H1 (cell line): ENCODE data around the gene ZNF148. TPM values are rescaled to one million over a fixed set of nuclear protein-coding genes. Genes with fewer than 3 reads are reported as not detected.

Experiments used
- CTCF ChIA-PET: fragments of 300-600 bp; sonication (Branson Sonifier 250); formaldehyde crosslinking; loops from one replicate; lab custom pipeline; 2021; ENCODE audit not compliant: partially characterized antibody; lab: Charles Lee
- POLR2A ChIA-PET: fragments of 300-600 bp; sonication (Branson Sonifier 250); formaldehyde crosslinking; loops from one replicate; lab custom pipeline; 2021; ENCODE audit warnings: inconsistent platforms; ENCODE audit not compliant: partially characterized antibody; lab: Charles Lee
- DNase-seq, 2 experiments: peaks; one replicate each; pipeline versions ENCODE4 v3.0.0 to v3.0.0-alpha.2; 2010 to 2022; ENCODE audit warnings: low spot score in 2 of 2, low read depth in 1 of 2, mixed read lengths in 1 of 2
- FAIRE-seq: peaks from 2 replicates; lab custom pipeline; 2011; peaks lifted over from hg19 to GRCh38; lab: Jason Lieb, UNC
- H2AFZ ChIP-seq: 2 replicates; pipeline ENCODE4 v1.8.1; 2012; ENCODE audit warnings: low read length, inconsistent platforms
- H2AK5ac ChIP-seq: 2 replicates; pipeline ENCODE4 v1.6.1; 2013; ENCODE audit warnings: low read depth, low read length
- H2BK120ac ChIP-seq: replicated peaks from 2 replicates; pipeline ENCODE3; 2013; ENCODE audit warnings: low read depth, low read length, inconsistent platforms
- H2BK12ac ChIP-seq: 2 replicates; pipeline ENCODE4 v1.6.1; 2013; ENCODE audit warnings: low read depth, low read length
- H2BK15ac ChIP-seq: 2 replicates; pipeline ENCODE4 v1.6.1; 2013; ENCODE audit warnings: low read length
- H2BK20ac ChIP-seq: 2 replicates; pipeline ENCODE4 v1.6.1; 2013; ENCODE audit warnings: low read length
- H2BK5ac ChIP-seq: 2 replicates; pipeline ENCODE4 v1.6.1; 2013; ENCODE audit warnings: low read depth, low read length
- H3K14ac ChIP-seq: 2 replicates; pipeline ENCODE4 v1.6.1; 2013; ENCODE audit warnings: inconsistent platforms; ENCODE audit not compliant: insufficient read length
- H3K18ac ChIP-seq: 2 replicates; pipeline ENCODE4 v1.6.1; 2013; ENCODE audit warnings: low read length; ENCODE audit errors: extremely low read depth
- H3K23ac ChIP-seq: 2 replicates; pipeline ENCODE4 v1.6.1; 2013; ENCODE audit warnings: inconsistent platforms; ENCODE audit not compliant: insufficient read length
- H3K23me2 ChIP-seq: 2 replicates; pipeline ENCODE4 v1.6.1; 2013; ENCODE audit warnings: low read depth, low read length
- H3K27ac ChIP-seq: 2 replicates; pipeline ENCODE4 v1.6.1; 2011; ENCODE audit warnings: low read depth, low read length, inconsistent platforms
- H3K27me3 ChIP-seq, 4 experiments: replicated peaks in 1 of 4; 1 replicate in 1 of 4; 2 replicates in 3 of 4; pipeline versions ENCODE4 v1.6.1 to v1.8.1; 2011 to 2013; ENCODE audit warnings: low read length in 3 of 4, mild to moderate bottlenecking in 3 of 4, inconsistent platforms in 2 of 4, mixed read lengths in 2 of 4, moderate library complexity in 1 of 4; ENCODE audit not compliant: control insufficient read depth in 3 of 4, insufficient read depth in 3 of 4; ENCODE audit errors: extremely low read depth in 1 of 4
- H3K36me3 ChIP-seq, 4 experiments: 2 replicates each; pipeline versions ENCODE4 v1.6.1 to v1.8.1; 2011 to 2013; ENCODE audit warnings: mild to moderate bottlenecking in 4 of 4, low read length in 3 of 4, moderate library complexity in 2 of 4, control low read depth in 1 of 4, inconsistent platforms in 1 of 4; ENCODE audit not compliant: insufficient read depth in 4 of 4, control insufficient read depth in 2 of 4
- H3K4ac ChIP-seq: replicated peaks from 2 replicates; pipeline ENCODE3; 2013; ENCODE audit warnings: low read length, low read depth, mixed read lengths, inconsistent platforms; ENCODE audit not compliant: insufficient read length
- H3K4me1 ChIP-seq, 4 experiments: replicated peaks in 1 of 4; 1 replicate in 1 of 4; 2 replicates in 3 of 4; pipeline versions ENCODE4 v1.6.1 to v1.8.1; 2011 to 2013; ENCODE audit warnings: low read length in 3 of 4, inconsistent platforms in 2 of 4, mixed read lengths in 1 of 4; ENCODE audit not compliant: insufficient read depth in 4 of 4, control insufficient read depth in 3 of 4
- H3K4me2 ChIP-seq, 2 experiments: 2 replicates each; pipeline versions ENCODE4 v1.6.1 to v1.8.1; 2011 to 2013; ENCODE audit warnings: low read depth in 2 of 2, low read length in 2 of 2, control low read depth in 1 of 2, inconsistent platforms in 1 of 2, mild to moderate bottlenecking in 1 of 2; ENCODE audit not compliant: insufficient read depth in 1 of 2
- H3K4me3 ChIP-seq, 4 experiments: fragments of 200-600, 300-600 bp in 1 of 4; sonication (generic), shearing (Covaris generic), sonication (Bioruptor Twin) in 1 of 4; 2 replicates each; pipeline versions ENCODE4 v1.5.1 to v1.8.1; 2011 to 2016; ENCODE audit warnings: low read length in 4 of 4, low read depth in 3 of 4, control low read depth in 2 of 4, inconsistent platforms in 2 of 4, mild to moderate bottlenecking in 2 of 4, mixed read lengths in 1 of 4, moderate library complexity in 1 of 4; ENCODE audit not compliant: insufficient read depth in 2 of 4; ENCODE audit errors: extremely low read depth in 1 of 4
- H3K56ac ChIP-seq: replicated peaks from 2 replicates; pipeline ENCODE3; 2013; ENCODE audit warnings: low read depth, mild to moderate bottlenecking, mixed read lengths, low read length, inconsistent platforms; ENCODE audit not compliant: insufficient read length
- H3K79me1 ChIP-seq: 2 replicates; pipeline ENCODE4 v1.6.1; 2013; ENCODE audit warnings: low read depth, low read length, control low read depth
- H3K79me2 ChIP-seq, 2 experiments: 2 replicates each; pipeline versions ENCODE4 v1.6.1 to v1.8.1; 2012 to 2013; ENCODE audit warnings: low read length in 2 of 2, mild to moderate bottlenecking in 2 of 2, inconsistent platforms in 1 of 2; ENCODE audit not compliant: insufficient read depth in 2 of 2, control insufficient read depth in 1 of 2
- H3K9ac ChIP-seq, 4 experiments: replicated peaks in 1 of 4; 1 replicate in 1 of 4; 2 replicates in 3 of 4; pipeline versions ENCODE4 v1.6.1 to v1.8.1; 2011 to 2013; ENCODE audit warnings: low read depth in 3 of 4, low read length in 3 of 4, control low read depth in 2 of 4, mild to moderate bottlenecking in 2 of 4, moderate library complexity in 2 of 4, inconsistent platforms in 1 of 4; ENCODE audit errors: extremely low read depth in 1 of 4
- H3K9me3 ChIP-seq, 2 experiments: 2 replicates each; pipeline versions ENCODE4 v1.6.1 to v1.8.1; 2012 to 2013; ENCODE audit warnings: mild to moderate bottlenecking in 2 of 2, moderate library complexity in 2 of 2, control low read depth in 1 of 2, inconsistent platforms in 1 of 2, low read depth in 1 of 2, low read length in 1 of 2, mixed read lengths in 1 of 2; ENCODE audit not compliant: insufficient read depth in 2 of 2
- H4K20me1 ChIP-seq, 2 experiments: replicated peaks in 1 of 2; 2 replicates each; pipeline versions ENCODE3 to v1.8.1; 2011 to 2013; ENCODE audit warnings: inconsistent platforms in 2 of 2, low read length in 2 of 2, mild to moderate bottlenecking in 1 of 2; ENCODE audit not compliant: insufficient read depth in 2 of 2, control insufficient read depth in 1 of 2
- H4K5ac ChIP-seq: 2 replicates; pipeline ENCODE4 v1.6.1; 2013; ENCODE audit warnings: low read length, low read depth, mixed read lengths, inconsistent platforms; ENCODE audit not compliant: insufficient read length
- H4K8ac ChIP-seq: 2 replicates; pipeline ENCODE4 v1.8.0; 2013; ENCODE audit warnings: mild to moderate bottlenecking, moderate library complexity, low read length, inconsistent platforms; ENCODE audit not compliant: insufficient read depth; ENCODE audit errors: extremely low read depth
- H4K91ac ChIP-seq: replicated peaks from 2 replicates; pipeline ENCODE3; 2013; ENCODE audit warnings: low read length, mixed read lengths, inconsistent platforms; ENCODE audit not compliant: insufficient read length
- ASH2L ChIP-seq: fragments of 200-600, 300-600 bp; sonication (generic); IDR thresholded peaks from one replicate; pipeline ENCODE4 v1.7.1; 2017; ENCODE audit warnings: low read length
- BRCA1 ChIP-seq: IDR thresholded peaks from 2 replicates; pipeline ENCODE4 v1.6.1; 2012; ENCODE audit warnings: low read depth, low read length, improper control_type of control experiment
- CHD1 ChIP-seq: IDR thresholded peaks from 2 replicates; pipeline ENCODE4 v1.6.1; 2012; ENCODE audit warnings: low read depth, low read length, improper control_type of control experiment
- CHD2 ChIP-seq: IDR thresholded peaks from 2 replicates; pipeline ENCODE4 v1.6.1; 2012; ENCODE audit warnings: low read length, improper control_type of control experiment
- JUND ChIP-seq: IDR thresholded peaks from 2 replicates; pipeline ENCODE4 v1.6.1; 2011; ENCODE audit warnings: mild to moderate bottlenecking, improper control_type of control experiment, low read length
- KDM4A ChIP-seq: IDR thresholded peaks from one replicate; pipeline ENCODE4 v1.7.1; 2012; ENCODE audit warnings: low read depth, mild to moderate bottlenecking, moderate library complexity, low read length, inconsistent platforms; ENCODE audit not compliant: severe bottlenecking
- KDM5A ChIP-seq: fragments of 200-600 bp; IDR thresholded peaks from 2 replicates; pipeline ENCODE4 v1.7.1; 2012; ENCODE audit warnings: mild to moderate bottlenecking, low read length, inconsistent platforms, mixed read lengths
- NRF1 ChIP-seq: IDR thresholded peaks from 2 replicates; pipeline ENCODE4 v1.6.1; 2011; ENCODE audit warnings: mild to moderate bottlenecking, low read depth, low read length, improper control_type of control experiment
- POU5F1 ChIP-seq: IDR thresholded peaks from 2 replicates; pipeline ENCODE4 v1.6.1; 2011; ENCODE audit warnings: low read depth, mild to moderate bottlenecking, low read length, moderate library complexity
- SP4 ChIP-seq: IDR thresholded peaks from 2 replicates; pipeline ENCODE4 v1.6.1; 2012; ENCODE audit warnings: low read length, inconsistent platforms
- SUZ12 ChIP-seq: fragments of 200-600 bp; sonication (generic); IDR thresholded peaks from 2 replicates; pipeline ENCODE4 v1.6.1; 2012; ENCODE audit warnings: mild to moderate bottlenecking, inconsistent platforms, low read length, moderate library complexity, mixed read lengths
- TAF7 ChIP-seq: optimal IDR thresholded peaks from 2 replicates; pipeline ENCODE3; 2011; ENCODE audit warnings: low read depth, mild to moderate bottlenecking, inconsistent platforms, low read length, moderate library complexity, borderline replicate concordance
- TCF12 ChIP-seq: IDR thresholded peaks from 2 replicates; pipeline ENCODE4 v1.6.1; 2011; ENCODE audit warnings: low read depth, mild to moderate bottlenecking, low read length
- YY1 ChIP-seq: IDR thresholded peaks from 2 replicates; pipeline ENCODE4 v1.6.1; 2011; ENCODE audit warnings: low read depth, mild to moderate bottlenecking, low read length
- WGBS, 2 experiments: shearing (Covaris generic) in 1 of 2; methylation state at CpG; one replicate each; pipeline versions ENCODE4 v1.1.6 to v1.1.7; 2013 to 2015; ENCODE audit warnings: low lambda C conversion rate in 2 of 2, mixed read lengths in 2 of 2, inconsistent platforms in 1 of 2, low coverage in 1 of 2, missing lambda C conversion rate in 1 of 2; ENCODE audit not compliant: insufficient replicate concordance in 2 of 2, insufficient coverage in 1 of 2, insufficient read length in 1 of 2; ENCODE audit errors: extremely low coverage in 1 of 2, missing lambda C conversion rate in 1 of 2; 5-methylcytosine and 5-hydroxymethylcytosine counted together
- polyA plus RNA-seq, 7 experiments: library from polyadenylated mRNA; depleted of rRNA in 3 of 7; stranded (reverse) in 5 of 7; unstranded in 2 of 7; fragments of >200 nt in 5 of 7; fragments of 200-250 nt in 2 of 7; gene quantifications; 1 replicate in 5 of 7; 2 replicates in 1 of 7; 4 replicates in 1 of 7; pipeline versions ENCODE4 v1.2.1 to v1.2.3, GENCODE V29; 2011 to 2013; ENCODE audit warnings: missing spikeins in 2 of 7, mixed read lengths in 2 of 7
- total RNA-seq: library from RNA; stranded (reverse); fragmentation: NEBNext Ultra II Directional; extraction: Animal tissue kit (Norgen Biotek cat#: 25700); gene quantifications from 2 replicates; pipeline ENCODE4 v1.2.1, GENCODE V29; 2021
- TF ChIP-seq, protein P1 (sequence below): IDR thresholded peaks from 2 replicates; pipeline ENCODE4 v1.6.1; 2012; ENCODE audit warnings: inconsistent platforms

The ZNF148 gene
- total and polyA plus RNA-seq, 2 of the 8 experiments (the other 6 are each of a cell fraction or from before 2014, with no cell fraction given), result 3.7 to 22.6 TPM

DNA sequence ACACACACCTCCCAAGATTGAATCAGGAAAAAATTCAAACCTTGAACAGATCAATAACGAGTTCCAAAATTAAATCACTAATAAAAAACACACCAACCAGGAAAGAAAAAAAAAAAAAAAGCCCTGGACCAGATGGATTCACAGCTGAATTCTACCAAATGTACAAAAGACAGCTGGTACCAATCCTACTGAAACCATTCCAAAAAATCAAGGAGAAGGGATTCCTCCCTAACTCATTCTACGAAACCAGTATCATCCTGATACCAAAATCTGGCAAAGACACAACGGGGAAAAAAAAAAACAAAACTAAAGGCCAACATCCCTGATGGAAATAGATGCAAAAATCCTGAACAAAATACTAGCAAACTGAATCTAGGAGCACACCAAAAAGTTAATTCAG lies 108.2 kb downstream of the ZNF148 start:
- Histone ChIP-seq H2BK120ac (no peak overlapping the region), H3K4me1 (peaks cover 0 to 6% (median 4%) of the 10 kb centered on the region in 4 experiments; a peak in 3 of 7 replicates), H3K79me2 (no peaks in the 10 kb centered on the region), H3K79me1 (no peaks in the 10 kb centered on the region), H4K5ac (no peak overlapping the region), H3K36me3 (0 out of 8 replicates have a peak, but pooled peaks cover 0 to 2% (median 0%) of the 10 kb centered on the region in 4 experiments), H3K9me3 (no peaks in the 10 kb centered on the region), H4K91ac (no peak overlapping the region), H3K56ac (no peak overlapping the region), H3K27ac (no peak overlapping the region), H2BK20ac (no peak overlapping the region), H3K4me2 (no peak overlapping the region), H2BK5ac (no peak overlapping the region), H3K27me3 (no peaks in the 10 kb centered on the region), H3K23ac (no peak overlapping the region), H3K9ac (no peak overlapping the region), H3K4ac (no peak overlapping the region), H2BK12ac (no peak overlapping the region), H3K18ac (no peak overlapping the region), H4K8ac (no peak overlapping the region), H4K20me1 (no peaks in the 10 kb centered on the region), H3K23me2 (no peaks in the 10 kb centered on the region; the same call in 1 of the 2 replicates), H2BK15ac (no peak overlapping the region), H3K14ac (no peak overlapping the region), H3K4me3 (no peak overlapping the region), H2AFZ (no peak overlapping the region), H2AK5ac (no peak overlapping the region)
- 80% methylated on average over 3 of the region's 3 CpGs; no CpG with 5 or more reads in 1 of the 2 experiments for WGBS, 2 experiments
- ChIA-PET POLR2A (no interaction called here), CTCF (interaction anchor here (0.6 kb wide), 1 partner anchor 197 kb away, joined by 3 read pairs; no protein-coding TSS in a partner anchor)
- no peak for FAIRE-seq
- no peak for DNase-seq
- TF ChIP-seq JUND (no peak), YY1 (no peak), TCF12 (no peak), SUZ12 (no peak), TAF7 (no peak), BRCA1 (no peak), KDM4A (no peak), ASH2L (no peak), KDM5A (no peak), CHD1 (no peak), POU5F1 (no peak), NRF1 (no peak), CHD2 (no peak), SP4 (no peak)
- TF ChIP-seq, protein P1, sequence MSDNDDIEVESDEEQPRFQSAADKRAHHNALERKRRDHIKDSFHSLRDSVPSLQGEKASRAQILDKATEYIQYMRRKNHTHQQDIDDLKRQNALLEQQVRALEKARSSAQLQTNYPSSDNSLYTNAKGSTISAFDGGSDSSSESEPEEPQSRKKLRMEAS, result no peak
